Fibroblast of skin of scalp (primary cell): Measurements from ENCODE around the gene SEMA3G.

ENCODE experiments used
- DNase-seq: peaks from one replicate; pipeline ENCODE4 v3.0.0-alpha.2; 2013

The SEMA3G gene

GRCh38 chr3:52394751-52395502, 50.0 kb downstream of the SEMA3G start:
- DNase-seq, result no peak

GRCh38 chr3:52393959-52394670, 50.8 kb downstream of the SEMA3G start:
- no peak for DNase-seq

GRCh38 chr3:52393131-52393807, 51.6 kb downstream of the SEMA3G start:
- no peak for DNase-seq

GRCh38 chr3:52392216-52392930, 52.5 kb downstream of the SEMA3G start:
- DNase-seq, result no peak

GRCh38 chr3:52391096-52391495, 53.8 kb downstream of the SEMA3G start:
- DNase-seq, result no peak

- no peak for DNase-seq
Measured at GRCh38 chr3:52388933-52389332, 56.0 kb downstream of the SEMA3G start.

GRCh38 chr3:52388348-52388821, 56.5 kb downstream of the SEMA3G start:
- DNase-seq, result no peak

- no peak for DNase-seq
Measured at GRCh38 chr3:52387481-52387880, 57.4 kb downstream of the SEMA3G start.

- peak; percentile 29 for DNase-seq
Measured at GRCh38 chr3:52385157-52385556, 59.7 kb downstream of the SEMA3G start.

GRCh38 chr3:52384019-52384761, 60.7 kb downstream of the SEMA3G start:
- no peak for DNase-seq

GRCh38 chr3:52383446-52383845, 61.5 kb downstream of the SEMA3G start:
- no peak for DNase-seq
